ENCODE results near the gene DGCR8. TPM values are rescaled to one million over a fixed set of nuclear protein-coding genes. Genes with fewer than 3 reads are reported as not detected.

Gene DGCR8
- total and polyA plus RNA-seq, 2 of the 4 experiments (the other 2 are of a cell fraction), result 16.7 to 25.3 TPM

DNA sequence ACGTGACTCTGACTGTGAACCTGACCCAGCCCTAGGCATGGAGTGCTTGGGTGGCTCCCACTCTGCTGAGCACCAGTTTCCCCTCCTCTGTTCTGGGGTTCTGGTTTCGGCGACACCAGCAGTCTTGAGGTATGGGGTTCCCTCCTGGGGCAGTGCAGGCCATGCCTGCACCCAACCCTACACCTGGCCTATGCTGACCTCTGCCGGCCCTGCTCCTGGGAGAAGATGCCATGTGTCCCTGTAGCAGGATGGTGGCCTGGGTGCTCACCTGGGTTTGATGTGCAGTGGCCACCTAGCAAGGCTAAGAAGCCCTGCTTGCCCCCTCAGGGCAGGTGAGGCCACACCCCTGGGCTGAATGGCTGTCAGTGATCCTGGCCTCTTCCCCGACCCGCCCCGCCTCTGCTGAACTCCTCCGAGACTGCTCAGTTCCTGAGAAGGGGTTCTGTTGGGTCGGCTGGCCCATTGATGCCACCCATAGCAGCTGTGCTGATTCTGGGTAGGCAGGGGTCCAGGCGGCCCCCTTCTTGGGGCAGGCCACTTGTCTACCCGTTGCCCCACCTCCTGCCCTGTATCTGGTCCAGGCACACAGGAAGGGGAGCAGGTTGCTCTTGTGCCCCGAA, 54.0 kb downstream of the DGCR8 start:
- Histone ChIP-seq H2AK9ac (replicated peaks; ENCODE audit: low read depth, low read length, poor library complexity) (peak overlapping the region; percentile 80), H2BK5ac (ENCODE audit: low read depth, low read length, poor library complexity, severe bottlenecking) (no peak overlapping the region), H4K8ac (ENCODE audit: low read depth in 2 of 2, low read length in 2 of 2) (no peak overlapping the region), H3K27ac (ENCODE audit: insufficient read depth, low read length) (no peak overlapping the region), H3K79me1 (ENCODE audit: low read depth in 1 of 2, low read length in 2 of 2) (peaks cover 11 to 65% of the 10 kb centered on the region in 2 experiments), H2AK5ac (ENCODE audit: low read depth, low read length) (no peak overlapping the region), H3K23ac (ENCODE audit: low read depth, low read length) (no peak overlapping the region), H3K36me3 (ENCODE audit: control insufficient read depth, insufficient read depth, low read length) (no peaks in the 10 kb centered on the region; the same call in 1 of the 2 replicates), H3K9me3 (ENCODE audit: control insufficient read depth, insufficient read depth, low read length) (no peaks in the 10 kb centered on the region), H2BK15ac (ENCODE audit: low read depth, low read length) (no peak overlapping the region), H3K9me1 (ENCODE audit: insufficient read depth, low read length) (peaks cover 9% of the 10 kb centered on the region), H4K20me1 (ENCODE audit: insufficient read depth, low read length) (peaks cover 63% of the 10 kb centered on the region), H4K5ac (ENCODE audit: low read depth, low read length) (no peak overlapping the region), H3K4me3 (ENCODE audit: insufficient read depth, low read depth, low read length) (no peak overlapping the region), H2BK120ac (ENCODE audit: low read depth, low read length) (no peak overlapping the region), H3K27me3 (ENCODE audit: control insufficient read depth, insufficient read depth, low read length) (no peaks in the 10 kb centered on the region), H2AFZ (replicated peaks; ENCODE audit: low read length, poor library complexity) (no peak overlapping the region), H3K4me1 (ENCODE audit: control insufficient read depth, insufficient read depth, low read length) (peaks cover 15% of the 10 kb centered on the region), H3K18ac (ENCODE audit: low read depth, low read length) (no peak overlapping the region), H3K14ac (replicated peaks; ENCODE audit: low read depth, low read length) (no peak overlapping the region), H4K91ac (ENCODE audit: insufficient read depth, low read depth, low read length) (no peak overlapping the region), H3K4me2 (ENCODE audit: low read depth, low read length) (no peak overlapping the region), H3K9ac (ENCODE audit: low read depth, low read length) (no peak overlapping the region), H3K56ac (ENCODE audit: extremely low read depth, insufficient read depth, low read length) (no peak overlapping the region), H3K4ac (ENCODE audit: low read depth, low read length) (no peak overlapping the region), H2BK20ac (ENCODE audit: low read depth, low read length) (no peak overlapping the region)
- no peak for TF ChIP-seq NFE2L2 (IDR thresholded peaks at IDR 0.05; ENCODE audit: low read depth, low read length)
- TF ChIP-seq USF2 (IDR thresholded peaks at IDR 0.05; ENCODE audit: low read depth, low read length), result no peak
- no peak for TF ChIP-seq SMC3 (IDR thresholded peaks at IDR 0.05; ENCODE audit: low read depth, low read length)
- no peak for TF ChIP-seq RCOR1 (IDR thresholded peaks at IDR 0.05; ENCODE audit: insufficient replicate concordance, low read length)
- no peak for TF ChIP-seq RAD21 (IDR thresholded peaks at IDR 0.05; ENCODE audit: low read length)
- TF ChIP-seq, protein P1, sequence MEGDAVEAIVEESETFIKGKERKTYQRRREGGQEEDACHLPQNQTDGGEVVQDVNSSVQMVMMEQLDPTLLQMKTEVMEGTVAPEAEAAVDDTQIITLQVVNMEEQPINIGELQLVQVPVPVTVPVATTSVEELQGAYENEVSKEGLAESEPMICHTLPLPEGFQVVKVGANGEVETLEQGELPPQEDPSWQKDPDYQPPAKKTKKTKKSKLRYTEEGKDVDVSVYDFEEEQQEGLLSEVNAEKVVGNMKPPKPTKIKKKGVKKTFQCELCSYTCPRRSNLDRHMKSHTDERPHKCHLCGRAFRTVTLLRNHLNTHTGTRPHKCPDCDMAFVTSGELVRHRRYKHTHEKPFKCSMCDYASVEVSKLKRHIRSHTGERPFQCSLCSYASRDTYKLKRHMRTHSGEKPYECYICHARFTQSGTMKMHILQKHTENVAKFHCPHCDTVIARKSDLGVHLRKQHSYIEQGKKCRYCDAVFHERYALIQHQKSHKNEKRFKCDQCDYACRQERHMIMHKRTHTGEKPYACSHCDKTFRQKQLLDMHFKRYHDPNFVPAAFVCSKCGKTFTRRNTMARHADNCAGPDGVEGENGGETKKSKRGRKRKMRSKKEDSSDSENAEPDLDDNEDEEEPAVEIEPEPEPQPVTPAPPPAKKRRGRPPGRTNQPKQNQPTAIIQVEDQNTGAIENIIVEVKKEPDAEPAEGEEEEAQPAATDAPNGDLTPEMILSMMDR (conservative IDR thresholded peaks at IDR 0.05; ENCODE audit: low read depth, low read length), result no peak
- TF ChIP-seq CHD1 (IDR thresholded peaks at IDR 0.05; ENCODE audit: low read depth, low read length), result no peak
- TF ChIP-seq MXI1 (IDR thresholded peaks at IDR 0.05; ENCODE audit: borderline replicate concordance, low read depth, low read length), result no peak
- TF ChIP-seq MAZ (IDR thresholded peaks at IDR 0.05; ENCODE audit: borderline replicate concordance, low read depth, low read length), result no peak
- no peak for TF ChIP-seq MAFK (IDR thresholded peaks at IDR 0.05; ENCODE audit: low read depth, low read length)
- no peak for TF ChIP-seq CEBPB (IDR thresholded peaks at IDR 0.05; ENCODE audit: low read depth, low read length)
- TF ChIP-seq FOS (IDR thresholded peaks at IDR 0.05; ENCODE audit: low read depth, low read length), result no peak
- no peak for TF ChIP-seq ELK1 (IDR thresholded peaks at IDR 0.05; ENCODE audit: borderline replicate concordance, low read depth, low read length)
- no peak for TF ChIP-seq BHLHE40 (IDR thresholded peaks at IDR 0.05; ENCODE audit: low read depth, low read length)
- TF ChIP-seq RFX5 (IDR thresholded peaks at IDR 0.05; ENCODE audit: low read depth, low read length), result no peak
- no peak for TF ChIP-seq POLR2A (IDR thresholded peaks at IDR 0.05; ENCODE audit: low read depth, low read length)
- CTCF ChIA-PET, result no interaction called here
- POLR2A ChIA-PET (ENCODE audit: unreplicated experiment), result no interaction called here
- no TSS peak for BruUV-seq (replicated peaks)
- dilution Hi-C loops (cut with HindIII; ENCODE audit: low sequenced_read_pairs, unreplicated experiment) (no loop called here), intact Hi-C loops (cut with micrococcal nuclease) (no loop called here), in situ Hi-C loops (cut with MboI; ENCODE audit: low sequenced_read_pairs) (no loop called here)
- 90% methylated on average over 6 of the region's 12 CpGs; no CpG with 5 or more reads in 1 of the 2 experiments for WGBS, 2 experiments (ENCODE audit: extremely low coverage in 2 of 2, insufficient read length in 1 of 2)
- ATAC-seq (ENCODE audit: low read depth), result no peak
- no peak for DNase-seq
